ENCODE data around the gene USP3. TPM values are rescaled to one million over a fixed set of nuclear protein-coding genes. Genes with fewer than 3 reads are reported as not detected.

USP3 gene
- total and polyA plus RNA-seq, 3 donors from 2014 or later, result 23.2 to 43.1 (median 38.5) TPM

GRCh38 chr15:63474810-63475316 lies 29.5 kb upstream of the USP3 start:
- no peak overlapping the region for H3K27ac ChIP-seq
- H3K36me3 ChIP-seq (ENCODE audit: low read depth, missing control alignments), result no peaks in the 10 kb centered on the region
- no peaks in the 10 kb centered on the region for H3K9me3 ChIP-seq
- peaks cover 10% of the 10 kb centered on the region for H3K4me1 ChIP-seq
- WGBS, 2 donors, result 80 to 87% methylated on average over 7 to 9 of the region's 9 CpGs
- no peak for DNase-seq
- TF ChIP-seq CTCF (IDR thresholded peaks at IDR 0.05) (no peak), POLR2A (IDR thresholded peaks at IDR 0.05) (no peak)
- intact Hi-C loops (cut with DNase I; ENCODE audit: low total_unique reads), result no loop called here
- no peaks in the 10 kb centered on the region for H3K27me3 ChIP-seq
- H3K4me3 ChIP-seq, result no peak overlapping the region

DNA sequence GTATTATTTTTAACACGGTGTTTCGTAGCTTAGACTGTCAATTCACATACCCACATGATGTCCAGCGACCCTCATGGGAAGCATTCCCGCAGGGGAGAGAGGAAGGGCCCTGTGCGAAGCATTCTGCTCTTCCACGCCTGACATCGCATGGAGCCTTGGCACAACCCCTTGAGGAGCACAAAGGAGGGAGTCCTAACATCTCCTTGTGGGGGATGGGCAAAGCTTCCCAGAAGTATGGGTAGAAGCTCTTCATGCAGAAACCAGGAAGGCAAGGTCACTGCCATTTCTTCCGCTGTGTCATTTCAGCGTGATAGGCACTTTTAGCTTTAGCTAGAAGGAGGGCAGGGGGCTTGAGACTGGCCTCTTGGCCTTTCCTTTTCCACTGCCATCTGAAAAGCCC lies 28.7 kb upstream of the USP3 start:
- no peak for TF ChIP-seq POLR2A (IDR thresholded peaks at IDR 0.05)
- TF ChIP-seq CTCF (IDR thresholded peaks at IDR 0.05), result no peak
- intact Hi-C loops (cut with DNase I; ENCODE audit: low total_unique reads), result no loop called here
- 94 to 97% methylated on average over 9 of the region's 9 CpGs for WGBS, 2 donors
- H3K4me1 ChIP-seq, result peaks cover 10% of the 10 kb centered on the region
- no peak overlapping the region for H3K4me3 ChIP-seq
- H3K36me3 ChIP-seq (ENCODE audit: low read depth, missing control alignments), result no peaks in the 10 kb centered on the region
- no peaks in the 10 kb centered on the region for H3K27me3 ChIP-seq
- no peak overlapping the region for H3K27ac ChIP-seq
- DNase-seq, result no peak
- H3K9me3 ChIP-seq, result no peaks in the 10 kb centered on the region

DNA sequence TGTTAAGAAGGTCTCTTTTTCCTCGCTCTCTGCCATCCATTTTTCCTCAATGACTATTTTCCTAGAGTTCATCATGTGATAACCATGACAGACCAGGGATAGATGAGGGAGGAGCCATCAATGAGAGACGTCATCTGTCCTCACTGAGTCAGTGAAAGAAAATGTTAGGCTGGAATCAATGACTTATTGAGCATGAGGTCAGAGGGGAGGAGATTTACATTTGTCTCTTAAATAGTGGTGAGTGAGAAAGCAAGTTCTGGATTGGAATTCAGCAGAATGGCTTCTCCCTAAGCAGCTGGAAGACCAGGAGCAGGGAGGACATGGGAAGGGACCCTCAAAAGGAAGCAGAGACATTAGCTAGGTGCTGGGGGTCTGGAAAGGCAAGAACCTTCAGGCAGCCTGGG lies 28.2 kb upstream of the USP3 start:
- 53 to 64% methylated on average over 2 of the region's 2 CpGs for WGBS, 2 donors
- intact Hi-C loops (cut with DNase I; ENCODE audit: low total_unique reads), result no loop called here
- Histone ChIP-seq H3K4me1 (peaks cover 10% of the 10 kb centered on the region), H3K27ac (no peak overlapping the region), H3K4me3 (no peak overlapping the region), H3K36me3 (ENCODE audit: low read depth, missing control alignments) (no peaks in the 10 kb centered on the region), H3K9me3 (no peaks in the 10 kb centered on the region), H3K27me3 (no peaks in the 10 kb centered on the region)
- no peak for DNase-seq
- no peak for TF ChIP-seq CTCF (IDR thresholded peaks at IDR 0.05)

DNA sequence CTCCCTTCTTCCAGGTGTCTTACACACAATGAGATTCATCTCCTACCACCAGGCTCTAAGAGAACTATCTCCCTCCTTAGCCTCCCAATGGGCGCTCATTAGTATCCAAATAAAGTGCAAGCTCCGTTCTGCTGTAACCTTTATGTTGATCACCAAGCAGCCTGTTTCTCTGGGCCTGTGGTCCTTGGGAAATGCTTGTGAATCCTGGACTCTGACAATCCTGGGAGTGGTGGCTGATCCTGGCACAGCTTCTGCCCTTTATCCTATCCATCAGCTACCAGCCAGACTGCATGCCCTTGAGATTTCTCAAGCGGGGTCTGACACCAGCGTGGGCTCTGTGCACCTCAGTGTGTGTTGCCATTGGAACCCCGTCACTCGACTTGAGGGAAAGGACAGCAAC lies 26.1 kb upstream of the USP3 start:
- WGBS, 2 donors, result 82 to 87% methylated on average over 6 of the region's 6 CpGs
- Histone ChIP-seq H3K27ac (no peak overlapping the region), H3K4me3 (no peak overlapping the region), H3K9me3 (no peaks in the 10 kb centered on the region), H3K4me1 (peaks cover 10% of the 10 kb centered on the region), H3K27me3 (no peaks in the 10 kb centered on the region), H3K36me3 (ENCODE audit: low read depth, missing control alignments) (no peaks in the 10 kb centered on the region)
- TF ChIP-seq CTCF (IDR thresholded peaks at IDR 0.05), result no peak
- TF ChIP-seq POLR2A (IDR thresholded peaks at IDR 0.05), result no peak
- DNase-seq, result no peak
- intact Hi-C loops (cut with DNase I; ENCODE audit: low total_unique reads), result no loop called here

DNA sequence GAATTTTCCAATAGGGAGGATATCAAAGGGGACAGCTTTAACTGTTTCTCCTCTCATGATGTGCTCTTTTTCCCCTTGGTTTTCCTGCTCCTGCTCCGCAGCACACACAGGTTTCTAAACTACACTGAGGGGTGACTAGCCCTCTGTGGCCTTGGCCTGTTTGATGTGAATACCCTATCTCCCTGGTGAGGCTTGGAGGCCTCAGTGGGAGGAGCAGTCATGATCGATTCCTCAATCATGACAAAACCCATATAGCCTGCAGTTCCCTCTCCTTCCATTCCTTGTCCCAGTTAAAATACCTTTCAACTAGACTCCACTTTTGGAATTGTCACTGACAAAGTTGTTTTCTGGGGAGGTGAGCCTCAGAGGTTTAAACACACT lies 24.0 kb upstream of the USP3 start:
- Histone ChIP-seq H3K4me1 (no peaks in the 10 kb centered on the region), H3K27me3 (no peaks in the 10 kb centered on the region), H3K27ac (no peak overlapping the region), H3K9me3 (no peaks in the 10 kb centered on the region), H3K36me3 (ENCODE audit: low read depth, missing control alignments) (no peaks in the 10 kb centered on the region), H3K4me3 (no peak overlapping the region)
- DNase-seq, result no peak
- WGBS, 2 donors, result 81 to 88% methylated on average over 2 of the region's 2 CpGs
- intact Hi-C loops (cut with DNase I; ENCODE audit: low total_unique reads), result no loop called here
- TF ChIP-seq POLR2A (IDR thresholded peaks at IDR 0.05), result no peak
- no peak for TF ChIP-seq CTCF (IDR thresholded peaks at IDR 0.05)

Measured in testis (tissue), 3 donors.